NCI-H748 (cell line): ENCODE data around the gene TEAD4.

Source experiments
- DNase-seq: peaks from one replicate; lab custom pipeline; 2025; ENCODE audit not compliant: unreplicated experiment; lab: John Stamatoyannopoulos, UW

TEAD4 gene

GRCh38 chr12:2999265-2999841, 40.2 kb downstream of the TEAD4 start:
- DNase-seq = no peak

DNA sequence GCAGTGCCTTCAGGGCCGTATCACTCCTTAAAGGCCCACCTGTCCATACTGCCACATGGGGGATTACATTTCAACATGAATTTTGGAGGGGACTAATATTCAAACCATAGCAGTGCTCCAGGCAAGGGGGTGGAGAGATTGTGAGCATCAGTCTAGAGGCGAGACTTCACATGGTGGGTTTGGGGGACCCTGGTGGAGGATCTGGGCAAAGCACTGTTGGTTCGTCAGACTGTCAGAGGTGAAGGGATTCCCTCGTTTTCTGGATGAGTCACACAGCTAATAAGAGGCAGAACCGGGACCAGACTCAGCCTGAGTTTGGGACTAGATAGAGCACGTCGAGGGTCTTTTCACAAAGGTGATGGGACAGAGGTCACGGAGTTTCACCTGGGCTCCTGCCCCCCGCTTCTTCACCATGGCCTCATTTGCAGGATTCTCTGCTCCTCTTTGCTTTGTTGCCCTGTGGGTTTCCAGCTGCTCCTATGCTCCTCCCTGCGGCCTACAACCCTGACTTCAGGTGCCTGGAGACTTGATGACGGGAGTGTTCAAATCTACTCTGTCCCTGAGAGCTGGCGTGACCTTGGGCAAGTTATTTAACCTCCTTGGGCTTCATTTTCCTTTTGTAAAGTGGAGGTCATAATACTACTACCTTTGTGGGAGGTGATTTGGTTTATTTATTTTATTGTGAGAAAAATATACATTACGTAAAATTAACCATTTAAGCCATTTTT, 41.5 kb downstream of the TEAD4 start:
- DNase-seq = no peak

GRCh38 chr12:3002646-3003045, 43.4 kb downstream of the TEAD4 start:
- no peak for DNase-seq

GRCh38 chr12:3003357-3003992, 44.3 kb downstream of the TEAD4 start:
- no peak for DNase-seq

GRCh38 chr12:3004655-3005565, 45.7 kb downstream of the TEAD4 start:
- DNase-seq = no peak

DNA sequence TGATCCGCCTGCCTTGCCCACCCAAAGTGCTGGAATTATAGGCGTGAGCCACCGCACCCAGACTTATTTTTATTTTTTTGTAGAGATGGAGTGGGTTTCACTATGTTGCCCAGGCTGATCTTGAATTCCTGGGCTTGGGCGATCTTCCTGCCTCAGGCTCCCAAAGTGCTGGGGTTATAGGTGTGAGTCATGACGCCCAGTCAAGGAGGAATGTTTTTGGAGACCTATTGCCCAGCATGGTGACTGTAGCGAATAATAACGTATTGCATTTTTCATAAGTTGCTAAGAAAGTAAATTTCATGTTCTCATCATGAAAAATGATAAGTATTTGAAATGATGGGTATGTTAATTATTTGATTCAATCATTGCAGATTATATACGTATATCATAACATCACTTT, 46.5 kb downstream of the TEAD4 start:
- DNase-seq = no peak

GRCh38 chr12:3009780-3010179, 50.6 kb downstream of the TEAD4 start:
- no peak for DNase-seq

DNA sequence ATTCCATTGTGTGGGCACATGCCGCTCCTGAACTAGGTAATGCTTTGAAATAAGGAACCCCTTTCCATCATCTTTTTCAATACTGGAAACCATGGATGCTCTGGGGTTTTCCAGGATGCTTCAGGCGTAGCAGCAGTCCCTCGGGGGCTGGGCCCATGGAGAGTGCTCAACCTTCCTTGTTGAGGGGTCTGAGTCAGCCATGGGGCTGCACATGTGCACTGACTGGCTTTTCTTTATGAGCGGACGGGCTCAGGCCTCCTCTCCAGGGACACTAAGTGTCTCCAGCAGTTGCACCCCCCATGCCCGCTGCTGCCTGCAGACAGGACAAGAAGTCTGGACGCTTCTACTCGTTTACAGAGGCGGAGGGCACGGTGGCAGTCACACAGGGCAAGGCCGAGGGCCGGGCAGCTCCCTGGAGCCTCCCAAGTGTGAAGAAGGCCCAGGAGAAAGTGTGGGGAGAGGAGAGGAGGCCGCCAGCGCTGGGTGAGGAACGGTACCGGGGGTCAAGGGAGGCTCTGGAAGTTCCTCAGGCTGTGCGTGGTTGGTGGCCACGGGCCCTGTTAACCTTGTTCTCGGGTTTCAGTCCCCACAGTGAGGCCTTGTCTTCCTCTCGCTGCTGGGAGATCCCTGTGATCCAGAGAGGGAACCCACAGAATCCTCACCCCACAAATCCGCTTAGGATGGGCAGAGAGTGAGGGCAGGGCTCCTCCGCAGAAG, 51.2 kb downstream of the TEAD4 start:
- DNase-seq = no peak

DNA sequence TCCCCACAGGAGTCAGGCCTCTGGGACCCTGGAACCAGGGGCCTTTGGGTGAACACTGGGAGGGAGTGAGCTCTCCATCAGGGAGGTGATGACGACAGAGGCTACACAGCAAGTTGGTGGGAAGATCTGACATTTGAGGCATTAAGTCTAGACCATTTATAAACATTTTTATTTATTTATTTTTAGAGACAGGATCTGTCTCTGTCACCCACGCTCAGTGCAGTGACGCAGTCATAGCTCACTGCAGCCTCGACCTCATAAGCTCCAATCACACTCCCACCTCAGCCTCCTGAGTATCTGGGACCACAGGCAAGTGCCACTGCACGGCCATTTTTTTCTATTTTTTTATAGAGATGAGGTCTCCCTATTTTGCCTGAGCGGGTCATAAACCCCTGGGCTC, 53.6 kb downstream of the TEAD4 start:
- no peak for DNase-seq

- no peak for DNase-seq
Observed at GRCh38 chr12:3014641-3015040, 55.4 kb downstream of the TEAD4 start.

GRCh38 chr12:3015356-3015755, 56.2 kb downstream of the TEAD4 start:
- no peak for DNase-seq

DNA sequence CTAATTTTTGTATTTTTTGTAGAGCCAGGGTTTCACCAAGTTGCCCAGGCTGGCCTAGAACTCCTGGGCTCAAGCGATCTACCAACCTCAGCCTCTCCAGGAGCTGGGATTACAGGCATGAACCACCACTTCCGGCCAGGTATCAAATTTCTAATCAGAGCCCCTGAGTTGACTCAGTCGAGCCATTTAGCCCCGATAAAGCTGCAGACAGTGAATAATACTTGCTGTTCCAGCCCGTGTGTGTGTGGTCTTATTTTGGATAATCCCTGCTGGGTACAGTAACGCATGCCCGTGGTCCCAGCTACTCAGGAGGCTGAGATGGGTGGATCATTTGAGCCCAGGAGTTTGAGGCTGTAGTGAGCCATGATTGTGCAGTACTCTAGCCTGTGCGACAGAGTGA, 57.0 kb downstream of the TEAD4 start:
- no peak for DNase-seq

GRCh38 chr12:3017281-3017680, 58.1 kb downstream of the TEAD4 start:
- no peak for DNase-seq

GRCh38 chr12:3018284-3019004, 59.2 kb downstream of the TEAD4 start:
- DNase-seq = no peak

DNA sequence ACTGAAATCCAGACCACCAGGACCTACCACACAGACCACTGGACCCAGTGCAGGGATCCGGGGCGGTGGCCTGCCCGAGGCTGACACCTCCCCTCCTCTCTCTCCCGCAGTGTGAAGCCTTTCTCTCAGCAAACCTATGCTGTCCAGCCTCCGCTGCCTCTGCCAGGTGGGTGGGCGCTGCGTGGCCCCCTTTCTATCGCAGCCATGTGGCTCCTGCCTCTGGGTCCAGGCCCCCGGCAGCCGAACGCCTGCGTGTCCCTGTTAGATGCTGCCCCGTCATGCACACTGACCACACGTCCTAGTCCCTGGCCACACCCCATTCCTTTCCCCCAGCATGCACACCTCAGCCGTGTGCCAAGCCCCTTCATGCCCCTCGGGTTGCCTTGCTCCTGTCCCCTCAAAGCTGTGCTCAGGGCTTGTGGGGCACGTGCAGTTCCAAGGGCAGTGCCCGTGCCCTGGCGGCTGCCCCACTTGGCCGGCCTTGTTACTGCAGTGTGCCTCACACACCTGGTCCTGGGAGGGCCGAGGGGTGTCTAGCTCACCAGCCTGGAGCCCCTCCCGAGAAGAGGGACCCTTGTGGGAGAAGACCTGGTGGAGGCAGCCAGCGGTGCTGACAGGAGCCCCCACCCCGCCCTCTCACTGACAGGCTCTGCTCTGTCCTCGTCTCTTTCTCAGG, 59.9 kb downstream of the TEAD4 start:
- no peak for DNase-seq

DNA sequence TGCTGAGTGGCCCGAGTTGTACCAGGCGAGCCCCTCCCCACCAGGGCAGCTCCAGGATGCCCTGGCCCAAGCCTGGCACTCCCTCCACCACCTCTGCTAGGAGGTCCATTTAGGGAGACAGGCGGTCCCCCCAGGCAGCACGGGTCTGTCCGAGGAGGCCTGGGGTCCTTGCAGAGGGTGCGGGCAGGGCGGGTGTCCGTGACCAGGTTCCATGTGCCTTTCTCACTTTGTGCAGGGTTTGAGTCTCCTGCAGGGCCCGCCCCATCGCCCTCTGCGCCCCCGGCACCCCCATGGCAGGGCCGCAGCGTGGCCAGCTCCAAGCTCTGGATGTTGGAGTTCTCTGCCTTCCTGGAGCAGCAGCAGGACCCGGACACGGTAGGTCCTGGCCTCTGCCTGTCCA, 61.2 kb downstream of the TEAD4 start:
- no peak for DNase-seq

DNA sequence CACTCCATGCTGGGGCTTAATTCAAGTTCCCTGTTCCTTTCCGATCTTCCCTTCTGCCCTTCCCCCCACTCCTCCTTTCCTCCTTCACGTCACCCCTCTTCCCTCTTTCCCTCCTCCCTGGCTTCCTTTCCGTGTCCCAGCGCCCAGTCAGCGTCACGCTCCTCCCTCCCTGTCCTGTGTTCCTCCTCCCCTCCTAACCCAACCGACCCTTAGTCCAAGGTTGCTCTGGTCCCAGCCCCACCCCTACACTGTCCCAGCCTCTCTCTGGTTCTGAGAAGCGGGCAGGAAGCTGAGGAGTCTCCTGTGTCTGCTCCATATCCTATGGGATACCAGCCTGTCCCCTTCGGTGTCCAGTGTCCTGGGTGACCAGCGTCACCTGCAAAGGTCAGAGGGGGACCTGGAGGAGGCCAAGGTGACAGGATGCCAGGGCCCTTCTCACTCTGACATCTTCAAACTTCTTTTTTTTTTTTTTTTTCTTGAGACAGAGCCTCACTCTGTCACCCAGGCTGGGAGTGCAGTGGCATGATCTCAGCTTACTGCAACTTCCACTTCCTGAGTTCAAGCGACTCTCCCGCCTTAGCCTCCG, 61.7 kb downstream of the TEAD4 start:
- DNase-seq = no peak

GRCh38 chr12:3022411-3022810, 63.2 kb downstream of the TEAD4 start:
- DNase-seq = no peak

DNA sequence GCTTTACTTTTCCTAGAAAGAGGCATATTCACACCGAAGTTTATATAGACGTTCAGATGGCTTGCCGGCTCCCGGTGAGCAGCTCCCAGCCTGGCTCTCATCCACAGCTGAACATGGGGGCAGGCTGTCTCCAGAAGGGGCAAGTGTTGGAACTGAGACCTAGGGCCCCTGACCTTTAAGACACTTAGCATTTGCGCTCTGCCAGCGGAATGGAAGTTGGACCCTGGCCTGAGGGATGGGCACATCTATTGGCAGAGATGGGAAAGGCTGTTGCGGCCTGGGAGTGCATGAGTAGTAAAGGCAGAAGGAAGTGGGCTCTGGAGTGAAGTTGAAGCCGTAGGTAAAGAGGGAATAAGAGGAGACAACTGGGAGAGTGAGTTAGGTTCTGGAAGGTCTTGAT, 63.8 kb downstream of the TEAD4 start:
- DNase-seq = no peak
